Activated naive CD4-positive, alpha-beta T cell treated with anti-CD3 and anti-CD28 coated beads, Interleukin-2, amount 10 ng/mL, durations not matched to agents 5 hours and 36 hours (primary cell): ENCODE data around the gene CD207. TPM values are rescaled to one million over a fixed set of nuclear protein-coding genes. Genes with fewer than 3 reads are reported as not detected.

Experiments
- total RNA-seq, 2 experiments: library from RNA; stranded (reverse); gene quantifications; one replicate each; pipeline ENCODE4 v1.2.3, GENCODE V29; 2021

Gene CD207
- total RNA-seq, result not detected

DNA sequence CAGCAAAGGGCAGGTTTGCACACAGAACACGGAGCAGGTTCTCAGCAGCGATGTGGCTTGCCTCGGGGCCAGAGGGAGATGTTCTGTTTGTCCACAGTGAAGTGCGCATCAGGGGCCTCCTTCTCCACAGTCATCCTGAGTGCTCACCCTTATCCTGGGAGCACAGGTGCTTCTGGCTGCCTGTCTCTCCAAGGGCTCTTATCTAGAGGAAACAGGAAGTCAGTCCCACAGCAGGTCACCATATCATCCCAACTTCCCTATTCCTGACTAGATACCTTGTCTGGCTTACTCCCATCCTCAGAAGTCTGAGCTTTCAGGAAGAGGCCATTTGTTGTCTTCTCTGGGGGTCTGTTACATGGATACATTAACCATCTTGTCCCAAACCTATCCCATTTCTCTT, at the start of gene CD207:
TSS of gene CD207 (minus strand) at position 174 of the 400 bp plus-strand sequence. CDS start at position 134, 40 bp downstream.

DNA sequence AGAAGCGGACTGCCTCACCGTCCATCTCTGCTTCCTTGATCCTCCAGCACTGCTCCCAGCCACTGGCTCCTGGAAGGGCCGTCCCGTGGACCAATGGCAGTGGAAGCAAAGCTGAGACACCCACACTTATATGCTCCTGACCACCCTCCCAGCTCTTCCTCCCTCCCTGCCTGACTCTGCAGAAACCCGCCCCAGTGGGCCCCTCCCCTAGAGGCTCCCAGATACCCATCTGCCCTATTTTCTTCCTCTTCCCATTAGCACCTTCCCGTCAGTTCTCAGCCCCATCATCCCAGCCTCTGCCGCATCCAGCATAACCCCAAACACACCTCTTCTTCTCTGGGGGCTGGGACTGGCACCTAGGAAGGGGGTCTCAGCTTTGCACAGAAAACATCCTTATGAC, 15.1 kb downstream of the CD207 start, which contains the start of gene CLEC4F:
TSS of gene CLEC4F (minus strand) at position 101 of the 400 bp plus-strand sequence. CDS start at position 25, 76 bp downstream.

DNA sequence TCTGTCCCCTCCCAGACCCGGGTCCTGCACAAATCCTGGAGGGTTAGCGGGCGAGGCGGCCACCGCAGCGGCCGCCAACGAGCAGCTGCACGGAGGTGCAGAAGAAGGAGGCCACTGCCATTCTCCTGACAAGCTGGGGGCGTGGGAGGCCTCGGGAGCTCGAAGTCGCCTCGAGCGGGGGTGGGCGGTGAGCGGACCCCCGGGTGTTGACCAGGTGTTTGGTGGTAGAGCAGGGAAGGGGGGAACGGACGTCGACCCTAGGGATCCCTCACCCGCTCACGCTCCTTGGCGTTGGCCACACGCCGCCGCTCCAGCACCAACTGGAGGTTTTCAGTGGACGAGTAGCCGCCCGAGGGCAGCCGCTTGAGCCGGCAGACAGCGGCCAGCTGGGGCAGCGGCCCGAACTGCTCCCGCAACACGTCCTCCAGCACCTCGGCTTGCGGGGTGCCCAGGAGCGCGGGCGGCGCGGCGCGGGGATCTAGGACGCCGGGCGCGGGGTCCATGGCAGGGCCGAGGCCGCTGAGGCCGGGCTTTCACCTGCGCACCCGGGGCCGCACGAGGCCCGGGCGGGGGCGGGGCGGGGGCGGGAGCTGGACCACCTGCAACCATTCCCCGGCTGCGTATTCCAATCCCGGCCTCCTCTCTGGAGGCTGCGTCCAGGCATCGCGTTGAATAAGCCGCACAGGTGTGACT, 45.3 kb downstream of the CD207 start, which contains the start of gene FIGLA:
TSS of gene FIGLA (minus strand) at position 508 of the 693 bp plus-strand sequence. CDS start at position 503, 5 bp downstream.

Other genes with a start within 250 kb of the CD207 start
- 10 to 100 TPM; 18.6 to 18.8 TPM for gene ADD2, start 67.6 kb downstream of the CD207 start, total RNA-seq
- not detected for gene FIGLA, start 45.2 kb downstream of the CD207 start, total RNA-seq
- gene CLEC4F, start 15.2 kb downstream of the CD207 start, total RNA-seq, result not detected
- not detected for gene VAX2, start 64.8 kb upstream of the CD207 start, total RNA-seq
- gene ATP6V1B1, start 100.1 kb upstream of the CD207 start, total RNA-seq, result not detected
- gene ANKRD53, start 142.8 kb upstream of the CD207 start, total RNA-seq, result not detected
- gene TEX261, start 159.1 kb upstream of the CD207 start, total RNA-seq, result 10 to 100 TPM; 45.4 to 50.9 TPM
- gene NAGK, start 232.8 kb upstream of the CD207 start, total RNA-seq, result 10 to 100 TPM; 83.8 to 87.7 TPM